ENCODE data around the gene C4orf46.

Gene C4orf46

GRCh38 chr4:158652920-158653319 is 18.8 kb downstream of the C4orf46 start:
- DNase-seq (ENCODE audit: low spot score): no peak

- DNase-seq (ENCODE audit: low spot score): no peak
These were observed 22.5 kb downstream of the C4orf46 start for GRCh38 chr4:158649111-158649680.

DNA sequence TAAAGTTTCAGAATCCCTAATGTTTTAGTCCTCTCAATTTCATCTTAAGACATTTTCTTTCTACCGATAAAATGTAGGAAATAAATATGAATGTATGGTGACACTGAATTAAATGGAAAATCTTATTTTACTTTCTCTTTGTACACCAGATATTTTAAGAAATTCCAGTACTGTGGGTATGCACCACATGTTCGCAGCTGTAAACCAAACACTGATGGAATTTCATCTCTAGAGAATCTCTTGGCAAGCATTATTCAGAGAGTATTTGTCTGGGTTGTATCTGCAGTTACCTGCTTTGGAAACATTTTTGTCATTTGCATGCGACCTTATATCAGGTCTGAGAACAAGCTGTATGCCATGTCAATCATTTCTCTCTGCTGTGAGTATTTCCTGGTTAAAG is 26.9 kb downstream of the C4orf46 start:
- DNase-seq (ENCODE audit: low spot score): no peak

DNA sequence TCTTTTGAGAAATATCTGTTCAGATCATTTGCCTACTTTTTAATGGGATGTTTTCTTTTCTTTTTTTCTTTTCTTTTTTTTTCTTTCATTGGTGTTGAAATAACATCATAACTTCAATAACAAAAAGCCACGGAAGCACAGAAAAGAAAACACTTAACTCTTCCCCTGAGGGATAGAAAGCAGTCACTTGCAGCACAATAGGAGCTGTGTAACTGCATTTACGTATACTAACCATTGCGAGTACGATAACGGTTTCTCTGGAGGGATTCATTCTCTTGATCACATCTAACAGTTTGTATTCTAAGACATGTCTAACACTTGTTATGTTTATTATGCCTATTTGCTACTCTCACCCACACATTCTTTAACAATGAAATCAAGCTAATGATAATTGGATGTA is 27.3 kb downstream of the C4orf46 start:
- no peak for DNase-seq (ENCODE audit: low spot score)

DNA sequence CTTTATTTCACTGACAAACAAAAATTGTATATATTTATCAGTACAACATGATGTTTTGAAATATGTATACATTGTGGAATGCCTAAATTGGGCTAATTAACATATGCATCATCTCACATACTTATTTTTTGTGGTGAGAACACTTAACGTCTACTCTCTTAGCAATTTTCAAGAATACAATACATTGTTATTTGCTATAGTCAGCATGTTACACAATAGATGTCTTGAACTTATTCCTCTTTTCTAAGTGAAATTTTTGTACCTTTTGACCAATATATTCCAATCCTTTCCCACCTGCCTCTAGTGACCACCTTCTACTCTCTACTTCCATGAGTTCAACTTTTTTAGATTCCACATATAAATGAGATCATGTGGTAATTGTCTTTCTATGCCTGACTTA is 35.1 kb downstream of the C4orf46 start:
- no peak for DNase-seq (ENCODE audit: low spot score)

GRCh38 chr4:158630893-158631292 is 40.8 kb downstream of the C4orf46 start:
- no peak for DNase-seq (ENCODE audit: low spot score)

DNA sequence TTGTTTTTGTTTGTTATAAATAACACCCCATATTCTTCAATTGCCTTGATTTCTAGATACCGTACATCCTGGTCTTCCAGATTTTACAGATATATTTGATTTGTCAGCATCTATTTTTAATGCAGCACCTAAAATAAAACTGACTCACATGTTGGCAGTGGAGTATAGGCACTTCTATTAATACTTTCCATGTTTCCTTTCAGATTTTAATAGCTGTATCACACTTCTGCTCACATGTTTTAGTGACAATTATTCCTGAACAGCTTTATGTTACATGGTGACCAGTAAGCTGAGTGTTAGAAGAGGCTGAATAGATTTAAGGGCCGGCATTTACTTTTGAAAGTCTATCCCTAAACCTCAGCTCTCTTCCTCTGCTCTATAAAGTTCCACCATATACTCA is 46.1 kb downstream of the C4orf46 start:
- no peak for DNase-seq (ENCODE audit: low spot score)

- peak; percentile 47 for DNase-seq (ENCODE audit: low spot score)
These were observed 46.7 kb downstream of the C4orf46 start for GRCh38 chr4:158624889-158625478.

- DNase-seq (ENCODE audit: low spot score): no peak
These were observed 49.4 kb downstream of the C4orf46 start for GRCh38 chr4:158622251-158622650.

- DNase-seq (ENCODE audit: low spot score): no peak
These were observed 50.0 kb downstream of the C4orf46 start for GRCh38 chr4:158621729-158622128.

DNA sequence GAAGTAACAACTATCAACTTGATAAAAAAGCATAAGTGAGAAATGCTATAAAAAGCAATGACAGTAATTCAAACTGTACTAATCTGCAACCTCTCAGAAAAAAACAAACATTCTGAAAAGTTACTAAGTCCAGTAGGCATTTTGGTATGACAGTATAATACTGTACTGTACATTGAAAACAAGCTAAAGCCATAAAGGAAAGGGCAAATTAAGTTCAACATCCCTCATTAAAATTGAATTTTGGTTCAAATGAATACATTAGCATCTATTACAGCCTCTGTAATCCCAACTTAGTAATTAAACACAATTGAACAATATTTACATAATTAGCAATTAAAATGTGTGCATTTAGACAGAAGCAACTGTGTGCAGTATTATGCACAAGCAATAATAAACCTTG is 53.7 kb downstream of the C4orf46 start:
- DNase-seq (ENCODE audit: low spot score): no peak
